Measurements from ENCODE around the gene RALGAPA1.
"Not testable (repeated sequence)": the region's sequence is repeated elsewhere in the genome, so short reads cannot be mapped to it uniquely, and the experiment has no call there.

RALGAPA1 gene

GRCh38 chr14:35821564-35822411, 12.7 kb upstream of the RALGAPA1 start:
- no peak for DNase-seq

- DNase-seq, result no peak
These were observed 10.8 kb upstream of the RALGAPA1 start for GRCh38 chr14:35819591-35820540.

- peak; percentile 23 for DNase-seq
These were observed 9.4 kb upstream of the RALGAPA1 start for GRCh38 chr14:35818346-35819115.

GRCh38 chr14:35814371-35815005, 5.4 kb upstream of the RALGAPA1 start:
- DNase-seq, result peak; percentile 83

GRCh38 chr14:35810963-35811362, 1.9 kb upstream of the RALGAPA1 start:
- DNase-seq, result no peak

- no peak for DNase-seq
These were observed 502 bp upstream of the RALGAPA1 start for GRCh38 chr14:35809597-35809996.

- DNase-seq, result peak; percentile 9
These were observed 938 bp downstream of the RALGAPA1 start for GRCh38 chr14:35808076-35808637.

- DNase-seq, result no peak
These were observed 1.7 kb downstream of the RALGAPA1 start for GRCh38 chr14:35807131-35807961.

- no peak for DNase-seq
These were observed 2.8 kb downstream of the RALGAPA1 start for GRCh38 chr14:35806006-35806907.

GRCh38 chr14:35797796-35798195, 11.3 kb downstream of the RALGAPA1 start:
- no peak for DNase-seq

- DNase-seq, result no peak
These were observed 19.4 kb downstream of the RALGAPA1 start for GRCh38 chr14:35789651-35790050.

- no peak for DNase-seq
These were observed 22.2 kb downstream of the RALGAPA1 start for GRCh38 chr14:35786856-35787255.

GRCh38 chr14:35783699-35784098, 25.4 kb downstream of the RALGAPA1 start:
- DNase-seq, result no peak

- DNase-seq, result no peak
These were observed 29.7 kb downstream of the RALGAPA1 start for GRCh38 chr14:35779368-35779767.

- DNase-seq, result not testable (repeated sequence)
These were observed 31.5 kb downstream of the RALGAPA1 start for GRCh38 chr14:35777550-35777949.

- no peak for DNase-seq
These were observed 32.3 kb downstream of the RALGAPA1 start for GRCh38 chr14:35776823-35777222.

- not testable (repeated sequence) for DNase-seq
These were observed 33.0 kb downstream of the RALGAPA1 start for GRCh38 chr14:35776085-35776484.

GRCh38 chr14:35766700-35767082, 42.4 kb downstream of the RALGAPA1 start:
- no peak for DNase-seq

- DNase-seq, result no peak
These were observed 42.9 kb downstream of the RALGAPA1 start for GRCh38 chr14:35766036-35766699.
